ENCODE results near the gene GNA12.

The GNA12 gene

DNA sequence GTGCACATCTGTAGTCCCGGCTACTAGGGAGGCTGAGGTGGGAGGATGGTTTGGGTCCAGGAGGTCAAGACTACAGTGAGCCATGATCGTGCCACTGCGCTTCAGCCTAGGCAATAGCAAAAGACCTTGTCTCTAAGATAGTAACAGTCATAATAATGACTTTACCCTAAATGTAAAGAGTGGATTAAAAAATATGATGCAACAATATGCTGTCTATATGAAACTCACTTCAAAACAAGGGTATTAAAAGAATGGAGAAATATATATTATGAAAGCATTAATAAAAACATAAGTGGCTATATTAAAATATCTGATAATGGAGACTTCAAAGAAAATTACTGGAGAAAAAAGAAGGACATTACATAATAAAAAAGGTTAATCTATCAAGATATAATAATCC is 5.7 kb downstream of the GNA12 start:
- no peak for DNase-seq (ENCODE audit: low read depth)

DNA sequence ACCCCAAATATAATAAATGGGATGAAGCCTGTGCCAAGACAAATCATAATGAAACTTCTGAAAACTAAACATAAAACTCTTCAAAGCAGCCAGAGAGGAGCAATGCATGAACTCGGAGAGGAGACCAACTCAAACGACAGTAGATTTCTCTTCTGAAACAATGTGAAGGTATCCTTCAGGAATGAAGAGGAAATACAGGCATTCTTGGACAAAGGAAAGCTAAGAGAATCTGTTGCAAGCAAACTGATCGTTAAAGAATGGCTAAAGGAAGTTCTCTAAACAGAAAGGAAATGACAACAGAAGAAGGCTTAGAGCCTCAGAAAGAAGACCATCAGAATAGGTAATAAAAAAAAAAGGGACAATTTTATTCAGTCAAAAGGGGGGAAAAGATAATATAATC is 6.6 kb downstream of the GNA12 start:
- DNase-seq (ENCODE audit: low read depth): no peak

DNA sequence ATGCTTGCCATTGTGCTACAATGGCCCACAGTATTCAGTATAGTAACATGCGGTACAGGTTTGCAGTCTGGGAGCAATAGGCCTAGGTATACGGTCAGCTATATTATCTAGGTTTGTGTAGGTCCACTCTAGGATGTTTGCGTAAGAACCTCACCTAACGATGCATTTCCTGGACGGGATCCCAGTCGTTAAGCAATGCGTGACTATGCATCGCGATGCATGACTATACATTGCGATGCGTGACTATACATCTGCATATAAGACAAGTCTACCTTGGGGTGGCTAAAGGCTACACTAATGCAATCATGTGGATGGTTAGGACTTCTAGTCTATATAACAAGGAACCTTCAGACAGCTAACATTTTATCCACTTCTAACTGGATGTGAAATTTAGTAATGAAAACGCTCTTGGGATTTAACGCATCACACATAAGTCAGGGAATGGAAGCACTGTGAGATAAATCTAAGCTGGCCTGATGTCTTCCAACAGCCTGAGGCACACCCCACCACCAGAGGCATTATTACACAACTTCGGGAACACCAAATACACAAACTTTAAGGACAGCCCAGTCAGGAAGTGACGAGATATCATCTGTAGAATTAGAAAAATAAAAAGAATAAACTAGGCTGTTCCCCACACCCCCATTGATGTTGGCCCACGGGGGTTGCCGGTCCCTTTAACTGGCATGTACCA is 9.2 kb downstream of the GNA12 start:
- peak; percentile 37 for DNase-seq (ENCODE audit: low read depth)

DNA sequence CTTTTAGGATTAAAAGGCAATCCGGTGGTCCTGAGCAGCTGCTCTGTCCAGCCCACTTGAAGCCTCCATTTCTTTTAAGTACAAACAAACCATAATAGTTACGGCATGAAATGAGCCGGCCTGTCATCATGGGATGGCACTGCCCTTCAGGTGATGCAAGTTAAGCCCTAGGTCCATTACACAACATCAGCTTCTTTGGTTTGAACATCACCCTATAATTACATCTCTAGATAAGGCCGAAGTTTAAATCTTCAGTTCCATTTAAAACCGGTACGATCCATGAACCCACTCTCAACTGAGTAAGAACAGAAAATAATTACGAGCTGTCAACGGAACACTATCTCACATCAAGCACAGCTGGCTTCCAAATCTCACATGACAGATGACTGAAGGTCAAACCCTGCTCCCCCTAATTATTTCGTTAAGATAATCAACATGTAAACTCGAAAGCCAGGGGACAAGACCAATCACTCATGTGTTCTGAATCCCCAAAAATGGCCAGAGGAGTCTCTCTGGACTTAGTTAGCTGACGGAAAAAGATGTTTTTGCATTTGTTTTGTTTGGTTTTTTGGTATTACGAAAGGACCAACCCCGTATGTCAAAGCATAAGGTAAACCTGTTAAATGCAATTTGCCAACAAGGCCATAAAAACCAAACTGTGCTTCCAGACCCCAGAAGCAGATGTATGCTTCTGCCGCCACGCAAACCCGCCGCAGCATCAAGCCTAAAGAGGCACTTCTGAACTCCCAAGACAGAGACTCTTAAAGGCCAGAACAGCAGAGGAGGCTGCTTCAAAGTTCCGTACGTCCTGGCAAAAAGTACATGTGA is 10.8 kb downstream of the GNA12 start:
- no peak for DNase-seq (ENCODE audit: low read depth)

DNA sequence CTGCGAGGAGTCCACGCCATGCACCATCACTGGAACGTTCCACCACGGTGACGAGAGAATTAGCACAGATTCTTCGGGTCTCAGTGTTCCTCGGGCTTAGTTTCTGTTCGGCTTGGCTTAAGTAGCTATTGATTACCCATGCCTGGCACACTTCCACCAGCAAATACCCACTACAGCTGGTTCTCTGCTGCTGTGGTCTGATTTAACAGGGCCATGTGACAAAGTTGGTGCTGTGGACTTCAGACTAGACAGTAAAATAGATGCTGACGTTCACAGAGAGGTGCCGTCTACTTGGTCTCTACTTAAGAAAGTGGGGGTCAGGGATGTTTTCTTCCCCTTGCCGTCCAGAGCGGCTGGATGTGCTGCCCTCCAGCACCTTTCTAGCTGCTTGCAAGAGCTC is 11.6 kb downstream of the GNA12 start:
- no peak for DNase-seq (ENCODE audit: low read depth)

DNA sequence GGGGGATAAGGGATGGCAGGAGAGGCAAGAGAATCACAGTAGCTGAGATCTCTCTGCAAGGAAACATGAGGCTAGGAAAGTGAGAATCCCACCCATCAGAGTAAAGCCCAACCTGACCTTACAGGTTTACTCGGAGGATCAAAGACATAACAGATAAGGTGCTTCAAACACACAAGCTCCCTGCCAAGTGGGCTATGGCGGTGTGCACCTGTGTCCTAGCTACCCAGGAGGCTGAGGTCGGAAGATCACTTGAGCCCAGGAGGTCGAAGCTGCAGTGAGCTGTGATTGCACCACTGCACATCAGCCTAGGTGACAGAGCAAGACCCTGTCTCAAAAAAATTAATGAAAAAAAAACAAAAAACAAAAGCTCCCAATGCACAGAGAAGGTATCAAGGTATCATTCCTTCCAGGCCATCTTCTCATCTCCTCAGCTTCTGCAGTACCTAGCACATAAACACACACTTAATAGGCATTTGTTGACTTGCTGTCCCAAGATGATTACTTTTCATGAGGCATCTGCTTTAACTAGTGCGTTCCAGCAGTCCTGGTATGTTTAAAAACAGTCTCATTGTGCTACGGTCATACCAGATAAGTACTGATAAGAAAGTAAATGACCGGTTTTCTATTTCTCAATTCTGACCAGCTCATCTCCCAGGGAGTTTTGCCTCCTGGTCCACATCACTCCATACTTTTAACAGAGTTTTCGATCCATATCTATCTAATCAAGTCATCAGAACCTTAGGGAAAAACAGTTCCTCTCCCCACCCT is 13.3 kb downstream of the GNA12 start:
- no peak for DNase-seq (ENCODE audit: low read depth)

DNA sequence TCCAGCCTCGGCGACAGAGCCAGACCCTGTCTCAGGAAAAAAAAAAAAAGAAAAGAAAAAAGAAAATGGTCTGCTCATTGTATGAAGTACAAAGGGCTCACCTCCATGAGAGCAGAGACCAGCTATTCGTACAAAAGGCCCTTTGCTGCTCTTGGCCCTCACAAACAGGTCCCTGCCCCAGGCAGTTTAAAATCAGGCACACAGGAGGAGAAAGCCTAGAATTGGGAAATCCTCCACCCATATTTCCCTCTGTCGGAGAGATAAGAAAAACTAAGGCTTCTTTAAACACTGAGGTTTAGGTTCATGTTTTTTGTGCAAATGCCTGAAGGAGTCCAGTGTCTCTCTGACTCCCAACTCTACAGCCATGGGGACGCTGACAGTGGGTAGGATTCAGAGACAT is 15.1 kb downstream of the GNA12 start:
- no peak for DNase-seq (ENCODE audit: low read depth)

DNA sequence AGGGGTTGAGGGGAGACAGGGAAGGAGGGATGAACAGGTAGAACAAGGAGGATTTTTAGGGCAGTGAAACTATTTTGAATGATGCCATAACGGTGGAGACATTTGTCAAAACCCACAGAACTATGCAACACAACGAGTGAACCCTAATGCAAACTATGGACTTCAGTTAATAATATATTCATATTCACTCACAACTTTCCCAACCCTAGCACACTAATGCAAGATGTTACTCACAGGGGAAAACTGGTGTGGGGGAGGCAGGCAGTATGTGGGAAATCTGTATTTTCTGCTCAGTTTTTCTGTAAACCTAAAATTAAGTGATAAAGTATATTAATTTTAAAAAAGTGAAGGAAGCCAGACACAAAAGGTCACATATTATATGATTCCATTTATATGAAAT is 17.3 kb downstream of the GNA12 start:
- no peak for DNase-seq (ENCODE audit: low read depth)

DNA sequence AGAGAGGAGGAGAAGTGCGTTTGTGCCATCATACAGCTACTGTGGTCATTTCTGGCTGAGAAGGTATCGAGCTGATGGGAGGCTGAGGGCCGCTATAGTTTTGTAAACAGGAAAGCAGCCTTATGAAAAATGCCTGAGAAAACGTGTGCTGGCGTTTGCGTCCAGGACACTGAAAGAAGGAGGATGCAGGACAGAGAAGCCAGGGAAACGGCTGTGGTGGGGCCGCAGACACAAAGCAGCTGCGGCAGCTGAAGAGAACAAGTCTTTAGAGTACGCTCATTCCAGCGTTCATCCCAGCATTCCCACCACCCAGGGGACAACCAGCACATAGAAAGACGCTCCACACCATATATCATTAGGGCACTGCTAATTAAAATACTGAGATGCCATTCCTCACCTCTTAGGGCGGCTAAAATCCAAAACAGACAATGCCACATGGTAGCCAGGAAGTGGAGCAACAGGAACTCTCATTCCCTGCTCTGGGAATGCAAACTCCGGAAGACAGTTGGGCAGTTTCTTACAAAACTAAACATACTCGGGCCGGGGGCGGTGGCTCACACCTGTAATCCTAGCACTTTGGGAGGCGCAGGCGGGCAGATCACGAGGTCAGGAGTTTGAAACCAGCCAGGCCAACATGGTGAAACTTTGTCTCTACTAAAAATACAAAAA is 18.4 kb downstream of the GNA12 start:
- no peak for DNase-seq (ENCODE audit: low read depth)

DNA sequence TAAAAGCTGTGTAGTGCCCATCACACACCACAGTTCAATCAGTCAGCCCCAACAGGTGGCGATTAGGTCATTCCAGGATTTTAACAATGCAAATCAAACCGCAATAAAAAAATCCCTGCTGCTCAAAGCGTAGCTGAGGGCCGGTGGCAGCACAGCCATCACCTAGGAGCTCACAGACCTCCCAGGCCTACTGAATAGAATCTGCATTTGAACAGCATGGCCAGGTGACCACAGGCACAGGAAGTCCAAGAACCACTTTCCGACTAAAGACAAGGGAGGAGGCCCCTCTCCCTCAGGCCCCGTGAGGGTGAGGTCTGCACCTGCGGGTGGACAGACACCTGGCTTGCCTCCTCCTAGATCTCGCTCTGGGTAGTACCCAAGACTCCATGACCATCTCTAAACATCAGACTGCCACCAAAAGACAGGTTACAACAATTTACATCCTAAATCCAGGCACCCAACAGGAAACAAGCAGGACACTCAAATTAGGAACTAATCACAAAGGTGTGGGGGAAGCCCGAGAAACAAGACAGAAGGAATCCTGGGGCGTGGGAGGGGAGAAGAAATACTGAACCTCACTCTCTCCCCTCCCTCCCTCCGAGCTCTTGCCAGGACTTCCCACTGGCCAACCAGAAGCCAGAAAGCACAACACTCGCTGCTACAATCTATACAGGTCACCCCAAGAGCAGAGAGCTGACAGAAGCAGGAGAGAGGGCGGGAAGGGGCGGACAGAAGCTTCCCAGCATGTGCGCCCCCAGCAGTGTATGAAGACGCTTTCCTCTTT is 19.2 kb downstream of the GNA12 start:
- DNase-seq (ENCODE audit: low read depth): no peak

DNA sequence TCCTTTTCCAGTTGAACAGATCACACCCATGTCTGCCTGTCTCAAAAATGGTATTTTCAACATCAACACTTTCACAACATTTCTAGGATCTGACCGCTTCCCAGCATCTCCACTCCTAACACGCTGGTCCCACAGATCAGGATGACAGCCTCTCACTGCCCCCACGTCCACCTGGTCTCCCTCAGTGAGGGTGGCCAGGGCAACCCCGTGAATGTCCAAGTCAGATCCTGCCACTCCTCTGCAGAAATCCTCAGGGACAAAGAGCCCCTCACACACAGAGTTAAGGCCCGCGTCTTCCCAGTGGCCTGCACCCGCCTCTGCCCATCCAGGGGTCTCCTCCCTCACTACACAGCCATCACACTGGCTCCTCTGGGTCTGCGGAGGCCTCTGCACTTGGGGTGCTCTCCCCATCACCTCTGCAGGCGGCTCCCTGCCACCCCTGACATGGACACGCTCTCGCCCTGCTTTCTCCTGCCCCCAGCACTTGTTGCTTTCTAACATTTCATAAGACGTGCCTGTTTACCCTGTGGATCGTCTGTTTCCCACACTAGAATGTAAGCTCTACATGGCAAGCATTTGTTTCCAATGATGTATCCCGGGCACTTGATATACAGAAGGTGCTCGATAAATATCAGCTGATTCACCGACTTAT is 20.0 kb downstream of the GNA12 start:
- no peak for DNase-seq (ENCODE audit: low read depth)

DNA sequence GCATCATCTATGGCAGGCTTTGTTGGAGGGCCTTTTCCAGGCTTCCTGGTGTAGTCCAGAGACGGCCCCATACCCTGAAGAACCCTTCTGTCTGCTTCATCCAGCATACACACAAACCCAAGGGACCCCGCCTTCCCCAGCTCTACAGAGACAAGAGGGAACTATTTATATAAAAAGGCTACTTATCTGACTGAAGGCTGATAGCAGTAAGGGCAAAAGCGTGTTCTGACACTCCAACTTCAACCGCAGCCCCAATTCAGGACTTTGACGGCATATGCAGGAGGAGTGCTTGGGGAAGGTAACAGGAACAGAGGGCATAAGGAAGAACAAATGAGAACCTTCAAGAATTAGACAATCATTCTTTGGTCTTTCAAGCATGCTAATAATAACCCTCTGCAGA is 21.0 kb downstream of the GNA12 start:
- no peak for DNase-seq (ENCODE audit: low read depth)

DNA sequence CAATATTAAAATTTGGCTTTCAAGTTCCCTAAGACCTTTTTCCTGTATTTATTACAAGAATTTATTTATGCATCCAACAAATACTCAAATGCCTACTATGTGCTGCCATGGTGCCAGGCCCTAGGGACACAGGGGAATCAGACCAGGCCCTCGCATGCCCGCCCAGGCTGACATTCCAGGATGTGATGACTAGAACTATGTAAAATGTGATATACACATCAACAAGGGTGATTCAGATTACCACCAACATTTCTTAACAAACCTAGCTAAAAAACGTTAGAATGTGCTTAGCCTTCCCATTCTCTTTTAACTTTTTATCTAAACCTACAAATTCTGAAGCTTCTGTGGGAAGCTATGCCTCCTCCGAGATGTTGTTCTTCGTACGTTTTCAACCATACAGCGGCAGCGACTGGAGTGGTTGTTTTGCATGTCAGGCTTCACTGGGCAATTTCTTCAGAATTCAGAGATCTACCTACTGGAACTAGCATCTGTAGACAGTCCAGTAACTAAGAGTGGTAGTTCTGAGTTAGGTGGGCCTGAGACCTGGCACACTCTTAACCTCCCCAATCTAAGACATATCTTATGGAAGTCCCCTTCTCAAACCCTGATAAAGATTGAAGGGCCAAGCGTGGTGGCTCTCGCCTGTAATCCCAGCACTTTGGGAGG is 22.1 kb downstream of the GNA12 start:
- peak; percentile 86 for DNase-seq (ENCODE audit: low read depth)

DNA sequence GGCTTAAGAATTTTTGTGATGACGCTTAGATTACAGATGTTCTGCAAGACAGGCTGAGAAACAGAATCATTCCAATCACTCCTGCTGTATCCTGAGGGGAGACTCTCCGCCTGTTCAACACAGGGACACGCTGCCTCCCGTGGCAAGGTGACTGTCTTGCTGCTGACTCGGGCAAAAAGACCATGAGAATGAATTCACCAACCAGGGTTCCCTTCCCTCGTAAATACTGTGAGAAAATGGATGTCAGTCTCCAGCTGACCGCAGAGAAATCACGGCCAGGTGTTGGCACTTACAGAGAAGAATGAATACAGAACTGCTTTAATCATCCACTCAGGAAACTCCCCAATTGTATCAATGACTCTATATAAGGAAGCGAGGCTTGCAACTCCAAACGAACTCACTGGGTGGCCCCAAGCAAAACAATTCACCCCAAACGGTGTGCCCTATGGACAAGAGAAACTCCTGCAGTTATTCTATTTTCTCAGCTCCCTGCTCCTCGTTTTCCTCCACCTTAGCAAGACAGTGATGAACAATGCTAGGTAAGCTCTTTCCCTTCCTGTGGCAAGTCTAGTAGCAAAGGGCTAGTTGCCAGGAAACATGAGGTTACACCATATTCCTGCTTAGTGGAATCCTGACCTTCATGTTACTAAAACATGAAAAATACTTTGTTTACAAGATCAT is 22.8 kb downstream of the GNA12 start:
- DNase-seq (ENCODE audit: low read depth): peak; percentile 78

DNA sequence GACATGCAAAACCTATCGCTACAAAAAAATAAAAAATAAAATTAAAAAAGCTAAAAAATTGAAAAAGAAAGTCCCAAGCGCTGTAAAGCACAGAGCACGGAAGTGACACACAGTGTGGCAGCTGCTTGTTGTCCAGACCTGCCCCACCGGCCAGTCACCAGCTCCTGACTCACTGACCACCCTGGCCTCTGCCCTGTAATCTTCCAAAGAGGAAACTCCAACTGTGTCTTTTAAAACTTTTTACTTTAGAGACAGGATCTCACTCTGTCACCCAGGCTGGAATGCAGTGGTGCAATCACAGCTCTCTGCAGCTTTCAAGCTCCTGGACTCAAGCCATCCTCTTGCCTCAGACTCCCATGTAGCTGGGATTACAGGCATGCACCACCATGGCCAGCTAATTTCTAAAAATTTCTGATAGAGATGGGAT is 23.6 kb downstream of the GNA12 start:
- DNase-seq (ENCODE audit: low read depth): peak; percentile 96

DNA sequence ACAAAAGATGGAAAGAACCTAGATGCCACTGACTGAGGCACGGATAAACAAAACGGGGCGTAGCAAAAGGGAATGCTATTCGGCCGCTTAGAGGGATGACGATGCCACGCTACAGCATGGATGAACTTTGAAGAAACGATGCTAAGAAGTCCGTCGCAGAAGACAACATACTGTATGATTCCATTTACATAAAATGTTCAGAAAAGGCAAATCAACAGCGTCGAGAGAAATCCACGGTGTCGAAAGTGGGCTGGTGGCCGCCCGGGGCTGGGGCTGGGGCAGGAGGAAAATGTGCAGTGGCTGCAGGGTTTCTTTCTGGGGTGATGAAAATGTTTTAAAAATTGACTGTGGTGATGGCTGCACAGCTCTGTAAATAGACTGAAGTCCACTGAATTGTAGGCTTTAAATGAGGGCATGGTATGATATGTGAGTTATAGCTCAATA is 24.1 kb downstream of the GNA12 start:
- no peak for DNase-seq (ENCODE audit: low read depth)

DNA sequence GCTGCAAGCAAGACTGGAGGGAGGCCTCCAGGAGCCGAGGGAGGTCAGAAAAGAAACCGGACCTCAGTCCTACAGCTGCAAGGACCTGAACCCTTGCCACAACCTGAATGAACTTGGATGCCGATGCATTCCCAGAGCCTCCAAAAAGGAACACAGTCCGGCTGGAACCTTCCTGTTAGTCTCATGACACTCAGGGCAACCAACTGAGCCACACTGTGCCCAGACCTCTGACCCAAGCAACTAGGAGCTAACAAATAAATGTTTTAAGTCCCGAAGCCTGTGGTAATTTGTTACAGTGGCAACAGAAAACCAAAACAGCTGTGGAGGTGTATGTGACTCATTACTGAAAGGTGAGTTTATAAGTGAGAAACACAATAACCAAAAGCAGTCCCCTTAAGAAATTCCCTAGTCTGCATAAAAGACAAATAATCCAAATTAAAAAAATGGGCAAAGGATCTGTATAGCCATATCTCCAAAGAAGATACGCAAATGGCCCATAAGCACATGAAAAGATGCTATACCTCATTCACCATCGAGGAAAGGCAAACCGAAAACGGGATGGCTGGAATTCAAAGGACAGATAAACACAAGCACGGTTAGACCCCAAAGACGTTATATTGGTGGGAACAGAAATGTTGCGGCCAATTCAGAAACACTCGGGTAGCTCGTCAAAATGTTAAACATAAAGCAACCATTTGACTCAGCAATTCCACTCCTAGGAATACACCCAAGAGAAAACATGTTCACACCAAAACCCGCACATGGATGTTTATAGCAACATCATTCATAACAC is 24.8 kb downstream of the GNA12 start:
- DNase-seq (ENCODE audit: low read depth): no peak

DNA sequence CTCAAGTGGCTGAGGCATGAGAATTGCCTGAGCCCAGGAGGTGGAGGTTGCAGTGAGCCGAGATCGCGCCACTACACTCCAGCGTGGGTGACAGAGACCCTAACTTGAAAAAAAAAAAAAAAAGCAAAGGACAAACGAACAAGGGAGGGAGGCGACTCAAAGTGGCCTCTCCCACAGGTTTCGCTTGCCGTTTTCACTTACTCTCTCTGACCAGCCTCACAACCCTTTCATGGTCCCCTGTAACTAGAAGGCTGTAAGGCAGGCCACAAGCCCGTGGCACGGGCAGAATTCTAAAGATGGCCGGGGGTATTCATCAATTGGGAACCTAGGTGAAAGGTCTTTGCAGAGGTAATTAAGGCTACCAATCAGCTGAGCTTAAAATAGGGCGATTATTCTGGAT is 25.5 kb downstream of the GNA12 start:
- DNase-seq (ENCODE audit: low read depth): no peak

DNA sequence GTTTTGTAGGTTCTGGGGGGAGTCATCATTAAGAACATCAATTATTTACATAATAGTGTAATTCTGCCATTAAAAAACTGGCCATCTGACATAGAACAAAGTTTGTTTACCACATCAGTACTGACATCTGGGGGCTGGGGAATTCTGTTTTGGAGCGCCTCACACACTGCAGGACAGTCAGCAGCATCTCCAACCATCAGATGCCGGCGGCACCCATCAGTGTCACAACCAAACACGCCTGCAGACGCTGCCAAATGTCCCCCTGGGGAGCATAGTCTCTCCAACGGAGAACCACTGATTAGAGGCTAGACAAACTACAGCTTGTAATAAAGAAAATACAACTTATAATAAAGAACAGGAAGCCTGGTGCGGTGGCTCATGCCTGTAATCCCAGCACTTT is 26.0 kb downstream of the GNA12 start:
- DNase-seq (ENCODE audit: low read depth): no peak
